ENCODE results near the gene ACTC1. TPM values are rescaled to one million over a fixed set of nuclear protein-coding genes. Genes with fewer than 3 reads are reported as not detected.

Gene ACTC1
- total and polyA plus RNA-seq, 11 donors, result 1,898 to 17,901 (median 12,542) TPM

GRCh38 chr15:34773917-34774316 lies 21.4 kb downstream of the ACTC1 start:
- Histone ChIP-seq H3K4me3 (no peak overlapping the region), H3K27ac (no peak overlapping the region), H3K36me3 (no peaks in the 10 kb centered on the region), H3K9me3 (no peaks in the 10 kb centered on the region), H3K4me1 (peaks cover 0 to 14% (median 0%) of the 10 kb centered on the region in 12 donors), H3K27me3 (peaks cover 0 to 2% (median 0%) of the 10 kb centered on the region in 9 donors)
- no peak for TF ChIP-seq CTCF (IDR thresholded peaks at IDR 0.05)
- no peak for TF ChIP-seq POLR2A (IDR thresholded peaks at IDR 0.05)
- DNase-seq (no peak), ATAC-seq (no peak)
- intact Hi-C loops (cut with DNase I), result no loop called here
- WGBS, 4 donors, result 45 to 65% (median 53%) methylated on average over 2 of the region's 2 CpGs

GRCh38 chr15:34773013-34773412 lies 22.3 kb downstream of the ACTC1 start:
- H3K27me3 ChIP-seq, result peaks cover 0 to 2% (median 0%) of the 10 kb centered on the region in 9 donors

GRCh38 chr15:34772312-34772711 lies 23.0 kb downstream of the ACTC1 start:
- ATAC-seq, result no peak
- H3K27me3 ChIP-seq, result peaks cover 0 to 2% (median 0%) of the 10 kb centered on the region in 9 donors
- H3K27ac ChIP-seq, result no peak overlapping the region
- intact Hi-C loops (cut with DNase I), result no loop called here
- H3K4me1 ChIP-seq, result peaks cover 0 to 14% (median 0%) of the 10 kb centered on the region in 12 donors
- WGBS, 4 donors, result 35 to 49% (median 41%) methylated on average over 2 of the region's 2 CpGs
- no peak for DNase-seq
- no peak overlapping the region for H3K4me3 ChIP-seq
- no peaks in the 10 kb centered on the region for H3K36me3 ChIP-seq
- H3K9me3 ChIP-seq, result no peaks in the 10 kb centered on the region
- TF ChIP-seq CTCF (IDR thresholded peaks at IDR 0.05) (no peak), POLR2A (IDR thresholded peaks at IDR 0.05) (no peak)

More at GRCh38 chr15:34773013-34773412, 22.3 kb downstream of the ACTC1 start:
- Histone ChIP-seq H3K27ac (no peak overlapping the region), H3K4me1 (peaks cover 0 to 14% (median 0%) of the 10 kb centered on the region in 12 donors), H3K9me3 (no peaks in the 10 kb centered on the region), H3K4me3 (no peak overlapping the region), H3K36me3 (no peaks in the 10 kb centered on the region)
- DNase-seq (no peak), ATAC-seq (no peak)
- TF ChIP-seq CTCF (IDR thresholded peaks at IDR 0.05), result no peak
- TF ChIP-seq POLR2A (IDR thresholded peaks at IDR 0.05), result no peak
- intact Hi-C loops (cut with DNase I), result no loop called here

GRCh38 chr15:34769711-34770110 lies 25.6 kb downstream of the ACTC1 start:
- H3K27me3 ChIP-seq, result peaks cover 0 to 2% (median 0%) of the 10 kb centered on the region in 9 donors
- TF ChIP-seq POLR2A (IDR thresholded peaks at IDR 0.05), result no peak
- TF ChIP-seq CTCF (IDR thresholded peaks at IDR 0.05), result no peak
- no peak overlapping the region for H3K4me3 ChIP-seq
- no peaks in the 10 kb centered on the region for H3K9me3 ChIP-seq
- intact Hi-C loops (cut with DNase I), result no loop called here
- H3K4me1 ChIP-seq, result peaks cover 0 to 14% (median 0%) of the 10 kb centered on the region in 12 donors
- peak overlapping the region in 4 of 12 donors; percentile 19 to 80 (median 34) for H3K27ac ChIP-seq
- ATAC-seq (peak; percentile 27 to 83 (median 74)), DNase-seq (no peak)
- 49 to 68% (median 60%) methylated on average over 2 of the region's 2 CpGs for WGBS, 4 donors
- H3K36me3 ChIP-seq, result no peaks in the 10 kb centered on the region
